BJ (cell line): Measurements from ENCODE around the gene CFC1. TPM values are rescaled to one million over a fixed set of nuclear protein-coding genes. Genes with fewer than 3 reads are reported as not detected.
"Not testable (repeated sequence)": the region's sequence is repeated elsewhere in the genome, so short reads cannot be mapped to it uniquely, and the experiment has no call there.

Source experiments
- CTCF ChIA-PET: fragments of 350-600 bp; formaldehyde crosslinking; extraction: SDS; loops from one replicate; lab custom pipeline; 2021; ENCODE audit warnings: antibody characterized with exemption, inconsistent platforms; lab: Yijun Ruan, JAX
- POLR2A ChIA-PET: fragments of 300-600 bp; sonication (Branson Sonifier 250); formaldehyde crosslinking; extraction: SDS; loops from one replicate; lab custom pipeline; 2021; ENCODE audit warnings: antibody characterized with exemption; lab: Charles Lee
- DNase-seq: peaks from one replicate; pipeline ENCODE4 v3.0.0-alpha.2; 2011; ENCODE audit warnings: low read depth
- H3K27me3 ChIP-seq: 2 replicates; pipeline ENCODE4 v1.6.0; 2011; ENCODE audit warnings: low read length; ENCODE audit not compliant: control insufficient read depth, insufficient read depth
- H3K36me3 ChIP-seq: 2 replicates; pipeline ENCODE4 v1.5.1; 2011; ENCODE audit warnings: low read length; ENCODE audit not compliant: control insufficient read depth, insufficient read depth
- H3K4me3 ChIP-seq: 2 replicates; pipeline ENCODE4 v1.5.1; 2011; ENCODE audit warnings: low read depth, mild to moderate bottlenecking, control low read depth, low read length
- polyA plus RNA-seq: library from polyadenylated mRNA; depleted of rRNA; stranded (reverse); fragments of >200 nt; gene quantifications from 2 replicates; pipeline ENCODE4 v1.2.3, GENCODE V29; 2011

The CFC1 gene
- polyA plus RNA-seq, 1 experiment, result not detected

DNA sequence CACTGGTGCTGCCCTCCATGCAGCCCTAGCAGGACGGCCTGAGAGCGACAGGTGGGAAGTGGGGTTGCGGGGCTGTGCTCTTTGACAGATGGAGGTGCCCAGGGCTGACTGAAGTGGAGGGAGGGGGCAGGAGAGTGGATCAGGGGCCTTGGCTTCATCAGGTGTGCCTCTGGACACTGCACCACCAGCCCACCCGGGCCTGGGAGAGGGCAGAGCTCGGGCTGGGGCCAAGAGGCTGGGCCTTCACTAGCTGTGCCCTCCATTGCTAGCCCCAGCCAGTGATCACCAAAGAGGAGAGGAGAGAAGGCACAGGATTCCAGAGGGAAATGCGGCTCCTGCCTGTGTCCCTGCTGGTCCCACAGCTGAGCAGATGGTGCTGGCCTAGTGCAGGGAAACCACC is 2.6 kb downstream of the CFC1 start:
- CTCF ChIA-PET, H3K4me3 ChIP-seq, H3K27me3 ChIP-seq, DNase-seq, H3K36me3 ChIP-seq, POLR2A ChIA-PET: not testable (repeated sequence)

DNA sequence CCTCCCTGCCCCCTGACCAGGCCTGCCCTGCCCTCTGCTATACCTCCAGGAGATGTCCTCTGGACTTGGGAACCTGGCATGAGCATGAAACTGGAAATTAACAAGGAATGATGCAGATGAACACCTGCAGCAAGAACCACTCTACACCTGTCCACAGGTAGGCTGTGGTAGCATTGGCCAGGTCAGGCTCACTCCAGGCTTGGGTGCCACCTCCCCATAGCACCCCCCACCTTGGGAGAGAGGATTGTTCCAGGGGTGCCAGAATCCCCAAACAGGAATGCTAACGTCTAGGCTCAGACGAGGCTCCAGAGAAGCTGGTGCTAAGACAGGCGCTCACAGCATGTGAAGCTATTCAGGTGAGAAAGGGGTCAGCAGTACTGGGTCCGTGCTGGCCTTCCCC is 5.4 kb downstream of the CFC1 start:
- H3K36me3 ChIP-seq, DNase-seq, CTCF ChIA-PET, H3K4me3 ChIP-seq, POLR2A ChIA-PET, H3K27me3 ChIP-seq: not testable (repeated sequence)

DNA sequence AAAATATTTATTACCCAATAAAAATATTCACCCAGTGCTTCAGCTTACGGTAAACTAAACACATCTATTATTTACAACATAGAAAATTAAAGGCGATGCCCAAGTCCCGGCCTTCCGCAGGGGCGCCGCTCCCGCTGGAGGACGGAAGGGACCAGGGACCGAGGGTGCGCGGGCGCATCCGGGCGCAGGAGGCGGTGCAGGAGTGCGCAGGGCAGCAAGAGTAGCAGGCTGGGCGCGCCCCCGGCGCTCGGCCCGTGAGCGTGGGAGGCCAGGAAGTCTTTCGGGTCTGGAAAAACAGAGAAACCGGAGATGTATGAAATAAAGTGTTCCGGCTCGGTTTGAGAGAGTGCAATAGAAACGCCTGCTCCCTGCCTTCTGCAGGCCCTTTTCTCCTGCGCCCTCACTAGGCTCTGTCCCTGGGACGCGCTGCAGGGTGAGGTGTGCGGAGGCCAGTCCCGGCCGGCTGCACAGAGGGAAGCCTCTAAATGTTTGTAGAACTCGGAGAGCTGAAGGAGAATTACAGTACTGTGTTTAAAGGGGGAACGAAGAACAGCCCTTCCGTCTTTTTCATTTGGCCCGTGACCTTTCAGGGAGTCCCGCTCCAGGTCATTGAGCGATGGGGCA is 6.5 kb downstream of the CFC1 start:
- POLR2A ChIA-PET, DNase-seq, H3K36me3 ChIP-seq, H3K27me3 ChIP-seq, H3K4me3 ChIP-seq, CTCF ChIA-PET: not testable (repeated sequence)

DNA sequence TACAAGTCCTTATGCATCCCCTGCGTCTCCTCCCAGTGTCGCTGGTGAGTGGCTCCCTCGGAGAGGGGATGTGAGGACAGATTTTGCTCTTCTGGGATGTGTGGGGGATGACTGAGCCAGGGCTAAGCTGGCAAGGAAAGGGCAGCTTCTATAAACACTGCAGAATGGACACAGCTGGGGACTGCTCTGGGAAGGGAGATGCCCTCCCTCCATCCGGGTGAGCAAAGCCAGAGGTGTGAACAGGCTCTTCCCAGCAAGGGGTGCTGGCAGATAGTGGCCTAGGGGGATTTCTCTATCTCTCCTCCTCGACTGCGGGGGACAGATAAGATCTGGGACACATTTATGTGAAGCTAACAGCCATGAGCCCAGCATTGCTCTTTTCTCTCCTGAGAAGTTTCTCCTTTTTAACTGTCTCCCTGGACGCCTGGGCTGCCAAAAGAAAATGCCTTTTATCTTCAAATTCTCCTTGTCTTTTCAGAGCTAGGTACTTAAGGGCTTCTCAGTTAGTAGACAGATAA is 8.5 kb downstream of the CFC1 start:
- POLR2A ChIA-PET, DNase-seq, H3K27me3 ChIP-seq, H3K4me3 ChIP-seq, CTCF ChIA-PET, H3K36me3 ChIP-seq: not testable (repeated sequence)

DNA sequence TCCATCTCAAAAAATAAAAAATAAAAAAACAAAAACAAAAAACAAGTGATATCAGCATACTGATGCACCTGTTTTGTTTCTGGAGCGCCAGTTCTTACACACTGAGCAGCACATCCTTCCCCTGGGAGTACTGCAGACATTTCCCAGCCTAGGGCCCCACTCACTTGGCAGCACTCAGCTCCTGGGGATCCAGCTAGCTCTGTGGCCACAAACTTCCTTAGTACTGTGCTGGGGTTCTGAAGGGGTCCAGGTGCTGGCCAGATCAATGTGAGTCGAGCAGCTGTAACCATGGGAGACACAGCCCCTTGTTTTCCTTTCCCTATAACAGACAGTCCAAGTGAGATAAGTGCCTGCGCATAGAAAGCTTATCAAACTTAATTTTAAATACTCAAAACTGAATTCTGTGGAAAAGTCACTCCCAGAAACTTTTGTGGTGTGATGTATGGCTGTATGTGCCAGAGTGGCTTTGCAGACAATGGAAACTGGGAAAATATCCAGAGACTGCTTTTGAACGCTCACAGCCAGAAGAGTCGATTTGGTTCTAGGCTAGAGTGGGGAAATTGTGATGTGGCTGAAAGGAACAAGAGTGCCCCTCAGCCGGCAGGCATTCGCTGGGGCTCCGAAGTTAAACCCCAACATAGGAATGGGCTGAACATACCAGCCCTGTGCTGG is 9.1 kb downstream of the CFC1 start:
- POLR2A ChIA-PET, DNase-seq, H3K36me3 ChIP-seq, CTCF ChIA-PET, H3K27me3 ChIP-seq, H3K4me3 ChIP-seq: not testable (repeated sequence)

DNA sequence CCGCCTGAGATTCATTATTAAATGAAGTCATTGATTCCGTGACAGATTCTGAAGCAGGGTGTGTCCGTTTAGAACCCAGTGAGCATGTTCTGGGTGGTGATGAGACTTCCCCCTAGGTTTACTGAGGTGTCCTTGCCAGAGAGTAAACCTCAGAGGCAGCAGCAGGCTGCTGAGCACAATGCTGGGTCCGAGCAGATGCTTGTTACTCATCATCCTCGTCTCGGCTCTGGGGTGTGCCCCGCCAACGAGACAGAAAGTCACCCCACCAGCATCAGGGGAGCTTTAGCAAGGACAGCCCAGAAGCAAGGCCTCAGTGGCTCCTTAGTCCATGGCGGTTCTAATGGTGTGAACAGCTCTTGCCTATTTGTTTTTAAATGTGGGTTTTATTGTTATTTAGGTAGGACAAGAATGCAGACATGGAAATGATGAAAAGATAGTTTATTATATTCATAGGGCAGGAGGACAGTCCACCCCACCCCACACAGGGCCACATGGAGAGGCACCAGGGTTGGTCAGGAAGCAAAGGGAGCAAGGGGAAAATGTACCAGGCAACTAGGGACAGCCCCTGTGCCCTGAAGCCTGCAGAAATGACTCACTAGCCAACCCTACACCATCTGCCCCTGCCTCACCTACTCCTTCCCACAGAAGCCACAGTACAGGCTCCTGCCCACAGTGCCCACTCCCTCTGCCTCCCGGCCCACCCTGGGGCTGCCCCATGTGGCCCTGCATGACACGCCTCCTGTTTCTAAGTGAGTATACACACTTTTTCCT is 10.5 kb downstream of the CFC1 start:
- POLR2A ChIA-PET, DNase-seq, H3K27me3 ChIP-seq, H3K4me3 ChIP-seq, CTCF ChIA-PET, H3K36me3 ChIP-seq: not testable (repeated sequence)

DNA sequence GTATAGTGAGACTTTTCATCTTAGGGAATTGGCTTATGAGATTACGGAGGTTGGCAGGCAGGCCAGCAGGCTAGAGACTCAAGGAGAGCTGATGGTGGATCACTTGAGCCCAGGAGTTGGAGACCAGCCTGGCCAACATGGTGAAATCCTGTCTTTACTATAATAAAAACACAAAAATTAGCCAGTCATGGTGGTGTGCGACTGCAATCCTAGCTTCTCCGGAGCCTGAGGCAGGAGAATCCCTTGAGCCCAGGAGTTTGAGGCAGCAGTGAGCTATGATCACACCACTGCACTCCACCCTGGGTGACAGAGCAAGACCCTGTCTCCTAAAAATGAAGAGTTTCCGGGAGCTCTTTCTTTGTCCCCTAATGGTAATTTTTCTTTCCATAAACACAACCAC is 14.6 kb downstream of the CFC1 start:
- H3K27me3 ChIP-seq, H3K4me3 ChIP-seq, DNase-seq, POLR2A ChIA-PET, H3K36me3 ChIP-seq, CTCF ChIA-PET: not testable (repeated sequence)

DNA sequence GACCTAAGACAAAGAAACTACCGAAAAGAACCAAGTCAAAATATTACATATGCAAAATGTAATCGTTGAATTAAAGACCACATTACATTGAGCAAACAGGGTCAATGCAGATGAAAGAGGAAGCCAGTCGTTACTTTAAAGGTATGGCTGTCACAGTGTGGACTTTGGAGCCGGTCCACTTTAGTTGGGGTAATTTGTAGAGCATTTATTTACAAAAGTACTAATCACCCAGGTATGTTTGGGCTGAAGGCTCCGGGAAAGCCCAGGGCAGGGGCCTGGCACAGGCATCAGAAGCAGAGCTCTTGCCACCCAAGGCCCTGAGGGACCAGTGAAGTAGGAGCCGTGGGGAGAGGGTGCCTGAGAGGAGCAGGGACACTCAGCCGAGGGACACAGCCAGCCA is 15.8 kb downstream of the CFC1 start:
- CTCF ChIA-PET, H3K27me3 ChIP-seq, H3K36me3 ChIP-seq, DNase-seq, H3K4me3 ChIP-seq, POLR2A ChIA-PET: not testable (repeated sequence)

DNA sequence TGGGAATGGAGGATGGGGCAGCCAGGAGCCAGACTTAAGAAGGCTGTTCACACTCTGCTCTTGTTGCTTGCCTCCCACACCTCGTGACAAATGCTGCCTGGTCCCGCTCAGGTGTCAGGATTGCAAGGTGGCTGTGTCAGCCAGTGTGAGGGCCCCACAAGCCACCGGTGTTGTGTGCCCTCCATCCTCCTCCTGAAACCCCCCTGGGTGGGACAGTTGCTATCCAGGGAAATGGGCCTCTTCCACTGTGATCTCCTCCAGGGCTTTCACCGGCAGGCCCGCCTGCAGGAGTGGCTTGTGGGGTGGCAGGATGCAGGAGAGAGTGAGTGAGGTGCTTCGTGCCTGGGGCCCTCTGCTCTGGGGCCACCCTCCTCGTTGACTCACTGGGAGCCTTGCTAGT is 16.4 kb downstream of the CFC1 start:
- H3K4me3 ChIP-seq, DNase-seq, H3K27me3 ChIP-seq, POLR2A ChIA-PET, H3K36me3 ChIP-seq, CTCF ChIA-PET: not testable (repeated sequence)

DNA sequence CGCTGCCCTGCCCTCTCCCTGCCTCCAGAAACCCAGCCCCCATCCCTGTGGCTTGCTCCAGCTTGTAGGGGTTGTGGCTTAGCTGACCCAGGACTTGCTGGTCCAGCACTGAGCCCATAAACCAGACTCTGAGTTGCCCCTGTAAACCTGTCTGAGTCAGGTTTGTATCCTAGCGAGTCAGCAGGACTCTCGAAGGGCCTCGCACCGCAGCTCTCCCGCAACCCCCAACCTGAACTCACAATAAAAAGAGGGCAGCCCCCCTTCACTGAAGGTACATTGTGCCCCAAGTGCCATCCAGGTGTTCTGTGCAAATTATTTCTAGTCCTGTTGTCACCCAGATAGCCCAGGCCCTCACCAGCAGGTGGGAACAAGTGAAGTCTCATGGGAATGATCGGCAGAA is 17.9 kb downstream of the CFC1 start:
- DNase-seq, POLR2A ChIA-PET, H3K27me3 ChIP-seq, H3K4me3 ChIP-seq, CTCF ChIA-PET, H3K36me3 ChIP-seq: not testable (repeated sequence)

DNA sequence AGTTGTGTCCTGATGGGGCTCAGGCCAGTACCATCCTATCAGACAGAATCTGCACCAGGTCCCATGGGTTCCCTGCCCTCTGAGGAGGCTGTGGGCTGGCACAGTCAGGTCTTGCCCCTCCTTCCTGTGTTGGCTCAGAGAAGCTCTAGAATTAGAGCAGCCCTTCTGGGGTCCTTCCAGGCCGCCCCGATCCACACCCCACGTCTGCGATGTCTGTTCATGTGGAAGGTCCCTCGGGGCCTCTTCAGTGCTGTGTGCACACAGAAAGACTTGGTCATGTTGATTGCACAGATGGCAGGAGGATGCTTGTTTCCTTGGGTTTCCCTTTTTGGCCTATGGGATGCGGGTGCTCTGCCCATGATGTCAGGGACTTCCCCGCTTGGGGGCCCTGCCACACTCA is 20.3 kb downstream of the CFC1 start:
- POLR2A ChIA-PET, H3K27me3 ChIP-seq, H3K4me3 ChIP-seq, DNase-seq, CTCF ChIA-PET, H3K36me3 ChIP-seq: not testable (repeated sequence)

DNA sequence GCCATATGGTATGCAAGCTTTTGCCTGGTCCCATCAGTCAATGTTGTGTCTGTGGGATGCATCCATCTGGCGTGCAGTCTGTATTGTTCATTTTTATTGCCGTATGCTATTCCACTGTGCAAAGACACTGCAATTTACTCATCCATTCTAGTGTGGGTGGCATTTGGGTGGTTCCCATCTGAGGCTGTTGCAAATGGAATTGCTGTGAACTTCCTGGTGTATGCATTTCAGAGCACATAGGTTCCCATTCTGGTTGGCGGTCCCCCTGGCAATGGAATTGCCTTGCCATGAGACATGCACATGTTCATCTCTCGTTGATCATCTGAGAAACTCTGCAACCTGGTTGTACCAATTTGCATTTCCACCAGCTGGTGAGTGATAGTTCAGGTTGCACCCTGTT is 21.8 kb downstream of the CFC1 start:
- H3K27me3 ChIP-seq, DNase-seq, H3K36me3 ChIP-seq, POLR2A ChIA-PET, H3K4me3 ChIP-seq, CTCF ChIA-PET: not testable (repeated sequence)
